Activated CD4-positive, alpha-beta T cell treated with anti-CD3 and anti-CD28 coated beads for 4 hours (primary cell): ENCODE results near the gene TIMM44.
A peak's percentile ranks its signal among the peaks of the same experiment; 100 is the strongest.
"Not testable (repeated sequence)": the region's sequence is repeated elsewhere in the genome, so short reads cannot be mapped to it uniquely, and the experiment has no call there.

ENCODE experiments used
- DNase-seq, 2 donors: peaks; one replicate each; pipeline ENCODE4 v3.0.0-alpha.2; 2020

Gene TIMM44

DNA sequence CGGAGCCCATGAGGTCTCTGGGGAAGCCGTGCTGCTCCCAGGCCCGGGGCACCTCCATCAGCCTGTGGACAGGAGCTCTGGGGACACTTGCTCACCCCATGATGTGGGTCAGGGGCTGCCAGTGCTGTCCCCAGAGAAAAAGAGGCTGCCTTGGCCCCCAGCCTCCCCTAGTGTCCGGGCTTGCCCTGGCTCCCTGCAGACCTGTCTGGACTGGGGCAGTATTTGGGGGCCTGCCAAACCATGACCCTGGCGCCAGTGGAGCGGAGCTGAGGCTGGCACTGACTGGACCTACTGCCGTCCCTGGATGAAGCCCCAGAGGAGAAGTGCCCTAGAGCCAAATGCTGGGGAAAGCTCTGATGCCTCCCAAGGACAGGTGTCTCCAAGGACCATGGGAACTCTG is 31.6 kb upstream of the TIMM44 start:
- DNase-seq = no peak

- no peak for DNase-seq
Measured at GRCh38 chr19:7973883-7974282, 30.4 kb upstream of the TIMM44 start.

DNA sequence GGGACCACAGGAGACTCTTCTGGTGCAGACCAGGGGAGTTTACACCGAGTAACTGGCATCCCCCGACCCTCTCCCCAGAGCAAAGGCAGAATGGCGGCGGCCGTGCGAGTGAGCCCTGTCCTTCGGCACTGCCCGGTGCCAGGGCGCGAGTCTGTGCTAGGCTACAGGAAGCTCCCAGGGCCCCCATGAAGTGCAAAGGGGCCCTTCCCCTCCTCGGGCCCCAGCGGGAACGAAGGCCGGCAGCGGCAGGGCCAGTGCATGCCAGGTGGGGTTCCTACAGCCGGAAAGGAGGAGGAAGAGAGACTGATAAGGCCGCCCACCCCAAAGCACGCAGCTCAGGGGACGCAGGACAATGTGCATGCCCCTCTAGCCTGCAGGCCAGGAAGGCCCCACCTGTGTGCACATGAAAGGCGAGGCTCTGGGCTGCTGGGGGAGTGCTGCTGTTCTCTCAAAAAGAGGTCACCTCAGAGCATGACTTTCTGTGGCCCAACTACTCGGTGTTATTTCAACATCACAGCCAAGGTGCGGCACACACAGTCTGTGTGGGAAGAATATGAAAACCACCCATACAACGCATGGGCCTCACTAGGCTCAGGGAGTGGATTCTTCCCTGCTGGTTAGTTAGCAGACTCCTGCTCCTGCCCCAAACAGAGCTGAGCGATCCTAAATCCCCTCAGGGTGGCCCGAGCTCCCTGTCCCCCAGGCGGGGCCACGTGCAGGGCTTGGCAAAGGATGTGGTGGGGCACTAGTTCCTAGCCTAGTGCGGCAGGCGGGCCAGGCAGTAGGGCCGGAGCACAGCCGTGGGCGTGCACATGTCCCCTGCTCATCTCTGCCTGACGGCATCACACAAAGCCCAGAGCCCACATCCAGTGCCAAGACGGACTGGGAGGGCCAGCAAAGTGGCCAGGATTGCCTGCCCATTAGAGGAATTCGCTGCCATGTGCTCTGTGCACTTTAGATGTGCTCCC is 28.4 kb upstream of the TIMM44 start:
- no peak for DNase-seq

DNA sequence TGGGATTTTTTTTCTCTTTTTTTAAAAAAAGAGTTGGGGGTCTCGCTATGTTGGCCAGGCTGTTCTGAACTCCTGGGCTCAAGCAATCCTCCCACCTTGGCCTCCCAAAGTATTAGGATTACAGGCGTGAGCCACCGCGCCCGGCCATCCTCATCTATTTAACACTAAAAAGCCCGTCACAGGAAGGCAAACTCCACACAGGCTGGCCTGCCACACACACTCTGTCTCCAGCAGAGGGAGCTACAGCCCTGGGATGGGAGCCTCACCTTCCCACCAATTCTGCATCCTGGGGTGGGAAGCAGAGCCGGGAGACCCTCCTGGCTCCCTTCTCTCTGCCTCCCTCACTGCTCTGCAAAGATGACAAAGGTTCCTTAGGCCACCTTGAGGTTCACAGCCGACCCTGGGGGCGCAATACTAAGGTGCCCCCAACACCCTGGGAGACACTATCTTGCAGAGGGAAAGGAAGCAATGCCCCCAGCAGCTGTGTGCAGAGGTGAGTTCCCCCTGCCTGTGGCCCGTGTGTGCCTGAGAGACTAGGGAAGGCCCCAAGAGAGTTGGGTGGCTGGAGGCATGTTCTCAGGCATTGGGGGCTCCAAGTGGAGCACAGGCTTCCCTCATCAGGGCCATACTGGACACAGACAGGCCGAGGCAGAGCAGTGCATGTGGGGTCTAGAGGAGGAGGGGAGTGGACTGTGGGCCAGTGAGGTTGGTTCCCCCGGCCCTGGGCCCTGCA is 27.4 kb upstream of the TIMM44 start:
- peak; percentile 12 to 13 for DNase-seq

DNA sequence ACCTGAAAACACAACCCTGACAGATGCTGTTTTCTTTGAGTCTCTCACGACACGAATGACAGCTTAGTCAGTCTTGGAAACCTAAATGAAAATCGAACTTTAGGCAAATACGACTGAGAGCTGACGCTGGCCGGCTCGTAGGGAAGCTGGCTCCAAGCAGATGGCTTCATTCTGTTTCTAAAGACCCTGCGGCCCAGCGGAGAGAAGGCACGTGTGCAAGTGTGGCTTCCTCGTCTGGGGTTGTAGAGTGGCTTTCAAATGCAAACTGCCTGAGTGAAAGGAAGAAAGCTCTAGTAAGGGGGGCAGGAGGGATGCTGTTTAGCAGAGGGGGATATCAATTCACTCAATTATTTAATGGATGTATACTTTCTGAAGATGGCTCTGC is 26.1 kb upstream of the TIMM44 start:
- no peak for DNase-seq

DNA sequence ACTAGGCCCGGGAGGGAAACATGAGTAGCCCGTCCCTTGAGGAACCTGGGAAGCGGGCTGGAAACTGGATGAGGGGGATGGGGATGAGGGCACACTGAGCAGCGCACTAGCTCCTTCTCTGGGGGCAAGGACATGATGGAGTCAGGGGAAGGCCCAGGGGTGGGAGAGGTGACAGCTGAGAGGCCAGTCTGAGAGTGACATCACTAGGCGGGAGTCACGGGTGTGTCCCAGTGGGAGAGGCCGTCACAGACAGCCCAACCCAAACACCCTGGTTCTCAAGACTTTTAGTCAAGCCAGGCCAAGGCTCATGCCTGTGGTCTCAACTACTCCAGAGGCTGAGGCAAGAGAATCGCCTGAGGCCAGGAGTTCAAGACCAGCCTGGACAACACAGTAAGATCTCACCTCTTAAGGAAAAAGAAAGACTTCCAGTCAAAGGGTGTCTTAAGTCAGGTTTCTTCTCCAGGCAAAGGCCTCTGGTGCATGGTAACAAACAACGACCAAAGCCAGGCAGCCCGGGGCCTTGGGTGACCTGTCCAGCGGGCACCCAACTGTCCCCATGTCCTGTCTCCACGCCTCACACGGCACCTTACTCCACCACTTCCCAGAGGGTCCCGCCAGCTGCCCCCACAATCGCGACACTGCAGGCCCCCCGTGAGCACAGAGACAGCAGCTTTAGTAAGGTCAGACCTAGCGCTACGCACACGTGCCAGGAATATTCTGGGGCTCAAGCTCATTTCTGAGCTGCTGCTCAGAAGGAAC is 25.5 kb upstream of the TIMM44 start:
- DNase-seq = no peak

DNA sequence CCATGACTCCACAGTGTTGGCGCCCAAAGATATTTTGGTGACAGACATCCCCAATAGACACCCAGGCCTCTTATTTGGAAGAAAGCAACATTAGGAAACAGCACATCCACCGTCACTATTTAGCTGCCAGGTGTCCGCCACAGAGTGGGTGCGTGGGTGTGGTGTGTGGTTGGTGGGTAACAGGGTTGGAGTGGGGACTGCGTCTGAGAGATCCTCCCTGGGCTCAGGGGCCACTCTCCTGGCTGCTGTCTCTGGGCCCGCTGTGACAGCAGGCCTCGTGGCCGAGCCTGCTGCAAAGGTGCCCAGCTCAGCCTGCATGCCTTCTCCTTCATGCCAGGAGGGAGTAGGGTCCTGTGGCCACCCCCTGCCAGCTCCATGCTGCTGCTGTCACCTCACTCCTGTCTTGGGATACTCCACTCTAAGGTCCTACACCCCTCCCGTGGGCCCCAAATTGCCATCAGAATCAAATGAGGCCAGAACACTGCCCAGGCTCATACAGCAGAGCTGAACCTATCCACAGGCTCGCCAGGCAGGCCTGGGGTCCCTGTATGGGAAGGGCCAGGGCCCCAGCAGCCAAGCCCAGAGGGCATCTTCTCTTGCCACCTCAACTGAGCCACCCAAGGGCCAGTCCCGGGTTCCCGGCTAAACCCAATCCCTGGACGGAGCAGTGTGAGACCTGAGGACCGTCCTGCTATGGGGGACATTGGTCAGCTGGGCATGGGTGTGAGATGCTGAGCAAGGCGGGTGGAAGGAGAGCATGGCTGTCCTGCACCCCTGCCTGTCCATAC is 24.7 kb upstream of the TIMM44 start:
- no peak for DNase-seq

DNA sequence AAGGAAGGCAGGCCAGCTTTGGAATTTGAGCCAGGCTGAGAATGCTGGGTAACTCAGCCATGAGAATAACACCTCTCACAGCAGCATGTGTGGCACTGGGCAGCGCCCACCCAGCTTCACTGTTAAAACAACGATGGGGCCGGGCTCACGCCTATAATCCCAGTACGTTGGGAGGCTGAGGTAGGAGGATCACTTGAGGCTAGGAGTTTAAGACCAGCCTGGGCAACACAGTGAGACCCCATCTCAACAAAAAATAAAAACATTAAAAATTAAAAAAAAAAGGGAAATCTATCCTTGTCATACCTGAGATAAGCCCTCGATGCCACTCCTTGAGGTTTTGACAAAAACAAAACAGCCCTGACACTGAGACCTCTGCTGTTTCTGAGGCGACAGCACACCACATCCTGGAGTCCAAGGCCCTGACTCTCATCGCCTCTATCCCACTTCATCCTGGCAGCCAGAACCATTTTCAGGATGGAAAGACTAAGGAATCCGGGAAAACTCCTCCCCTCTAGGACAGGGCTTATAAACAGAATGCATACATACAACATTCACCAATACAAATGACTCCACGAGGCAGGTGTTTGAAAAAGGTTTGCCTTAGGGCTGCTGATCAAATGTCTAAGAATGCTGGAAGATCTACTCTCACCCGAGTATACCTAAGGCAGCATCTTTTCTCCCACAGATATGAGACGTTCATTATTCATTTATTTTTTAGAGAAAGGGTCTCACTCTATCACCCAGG is 22.6 kb upstream of the TIMM44 start:
- no peak for DNase-seq

- no peak for DNase-seq
Measured at GRCh38 chr19:7965259-7965841, 21.9 kb upstream of the TIMM44 start.

GRCh38 chr19:7963566-7963965 is 20.1 kb upstream of the TIMM44 start:
- no peak for DNase-seq

DNA sequence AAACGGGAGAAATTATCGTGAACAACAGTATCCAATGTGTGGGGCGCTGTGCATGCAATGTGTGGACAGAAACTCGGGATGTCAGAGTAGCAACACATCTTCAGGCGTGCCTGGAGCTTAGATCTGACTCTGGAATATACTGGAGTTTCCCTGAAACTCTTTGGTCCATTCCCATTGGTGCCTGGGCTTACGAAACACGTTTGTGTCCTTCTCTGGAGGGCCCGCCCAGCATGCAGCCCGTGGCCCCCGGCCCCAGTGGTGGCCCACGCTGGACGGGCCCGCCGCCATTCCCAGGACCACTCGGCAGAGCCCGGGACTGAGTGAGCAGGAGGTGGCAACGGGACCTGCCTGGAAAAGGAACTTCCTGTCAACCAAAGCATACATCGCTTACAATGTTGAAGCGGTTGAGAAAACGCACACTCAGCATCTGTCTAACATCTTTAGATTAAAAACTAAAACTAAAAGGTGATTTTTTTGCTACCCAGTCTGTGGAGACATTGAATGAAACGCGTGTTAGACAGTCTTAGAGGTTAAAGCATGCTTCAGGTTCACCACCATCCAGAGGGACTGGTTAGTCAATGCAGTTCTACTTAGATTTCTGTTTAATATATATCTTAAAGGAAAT is 19.3 kb upstream of the TIMM44 start:
- no peak for DNase-seq

DNA sequence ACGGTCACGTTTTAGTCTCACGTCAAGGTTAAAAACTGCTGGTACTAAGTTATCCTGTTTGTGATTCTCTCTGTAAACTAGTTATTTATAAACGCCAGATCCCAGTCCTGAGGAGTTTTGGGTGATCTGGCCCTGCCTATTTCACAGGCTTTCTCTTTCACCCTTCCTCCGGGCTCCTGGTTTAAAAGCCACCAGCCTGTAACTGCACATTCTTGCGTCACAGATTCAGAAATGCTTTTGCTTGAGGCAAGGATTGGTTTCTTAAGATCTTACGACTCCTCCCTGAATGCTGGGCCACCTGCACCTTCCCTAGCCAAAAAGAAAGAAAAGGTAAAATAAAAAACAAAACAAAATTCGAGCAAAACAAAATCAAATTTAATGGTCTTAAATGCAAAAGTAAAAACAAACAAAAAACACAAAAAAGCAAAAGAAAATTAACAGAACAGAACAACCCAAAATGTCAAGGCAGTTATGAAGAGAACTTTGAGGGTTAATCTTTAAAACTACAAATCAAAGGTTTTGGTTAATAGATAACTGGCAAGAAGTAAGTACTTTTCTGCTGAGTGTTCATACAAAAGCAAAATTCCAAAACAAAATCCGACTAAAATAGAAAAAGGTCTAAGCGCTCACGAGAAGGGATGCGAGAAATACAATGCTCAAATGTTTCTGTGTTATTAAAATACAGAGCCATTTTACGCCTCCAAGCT is 18.6 kb upstream of the TIMM44 start:
- no peak for DNase-seq

DNA sequence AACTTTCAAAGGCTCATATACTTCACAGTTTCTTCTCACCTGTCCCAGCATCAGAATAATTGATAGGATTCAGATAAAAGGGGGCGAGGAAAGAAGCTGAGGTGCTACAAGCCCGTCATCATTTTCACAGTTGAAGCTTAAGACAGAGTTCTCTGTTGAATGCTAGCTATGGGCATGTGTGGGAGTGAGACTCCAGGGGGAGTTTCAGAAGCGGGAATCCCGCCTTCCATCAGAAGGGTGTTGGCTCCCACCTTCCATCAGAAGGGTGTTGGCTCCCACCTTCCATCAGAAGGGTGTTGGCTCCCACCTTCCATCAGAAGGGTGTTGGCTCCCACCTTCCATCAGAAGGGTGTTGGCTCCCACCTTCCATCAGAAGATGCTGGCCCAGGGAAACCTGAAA is 17.6 kb upstream of the TIMM44 start:
- not testable (repeated sequence) for DNase-seq

GRCh38 chr19:7959211-7959610 is 15.7 kb upstream of the TIMM44 start:
- no peak for DNase-seq

DNA sequence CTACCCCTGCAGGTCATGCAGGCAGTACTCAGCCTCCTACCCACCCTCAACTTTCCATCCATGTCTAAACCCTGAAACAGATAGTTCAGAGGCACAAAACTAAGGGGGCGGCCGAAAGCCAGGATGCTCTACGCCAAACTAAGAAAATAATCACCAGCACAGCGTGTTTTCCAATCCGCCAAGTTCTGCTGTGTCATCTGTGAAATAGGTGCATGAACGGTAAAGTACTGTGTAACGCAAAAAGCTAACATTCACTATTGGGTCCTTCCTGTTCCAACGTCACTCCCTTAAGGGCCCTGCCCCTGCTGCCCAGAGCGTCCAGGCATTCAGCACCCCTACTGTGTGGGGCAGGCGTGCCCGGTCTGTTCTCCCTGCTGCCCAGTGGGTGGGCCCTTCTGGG is 12.2 kb upstream of the TIMM44 start:
- DNase-seq = no peak

GRCh38 chr19:7953576-7953975 is 10.1 kb upstream of the TIMM44 start:
- DNase-seq = no peak

- DNase-seq = no peak
Measured at GRCh38 chr19:7953060-7953459, 9.6 kb upstream of the TIMM44 start.

GRCh38 chr19:7947939-7948338 is 4.5 kb upstream of the TIMM44 start:
- DNase-seq = no peak

DNA sequence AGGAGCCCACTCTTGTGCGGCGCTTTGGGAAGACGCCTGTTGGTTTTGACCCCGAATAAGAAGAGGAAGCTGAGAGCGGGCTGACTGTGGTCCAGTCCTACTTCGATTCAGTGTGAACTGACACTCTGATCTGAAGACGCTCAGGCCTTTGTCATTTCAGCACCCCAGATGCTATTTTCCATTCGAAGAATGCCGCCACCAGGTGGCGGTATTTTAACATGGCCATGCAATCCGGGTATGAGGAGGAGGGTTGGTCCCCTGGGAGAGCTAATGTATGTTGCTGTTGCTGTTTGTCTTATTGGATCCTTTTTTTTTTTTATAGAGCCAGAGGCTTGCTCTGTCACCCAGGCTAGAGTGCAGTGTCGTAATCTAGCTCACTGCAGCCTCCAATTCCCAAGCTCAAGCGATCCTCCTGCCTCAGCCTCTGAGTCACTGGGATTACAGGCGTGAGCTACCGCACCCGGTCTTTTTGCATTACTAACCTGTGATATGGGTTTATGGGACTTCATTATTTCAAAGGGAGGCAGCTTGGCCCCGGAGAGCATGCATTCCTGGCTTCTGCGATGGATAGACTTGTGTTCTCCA is 803 bp upstream of the TIMM44 start:
- peak; percentile 84 to 90 for DNase-seq

GRCh38 chr19:7942981-7943443 is 454 bp downstream of the TIMM44 start:
- no peak for DNase-seq
